HL-60/S4 treated with retinoic acid at 250 ng/mL for 4 days and 3 days (cell line): Measurements from ENCODE around the gene BMAL1.
"Not testable (repeated sequence)": the region's sequence is repeated elsewhere in the genome, so short reads cannot be mapped to it uniquely, and the experiment has no call there.

Source experiments
- in situ Hi-C: fragments of 300-500 bp; cut with MboI; formaldehyde crosslinking; loops from 2 replicates; pipeline ENCODE4 v1.7.0; 2022; ENCODE audit warnings: low sequenced_read_pairs

Gene BMAL1

DNA sequence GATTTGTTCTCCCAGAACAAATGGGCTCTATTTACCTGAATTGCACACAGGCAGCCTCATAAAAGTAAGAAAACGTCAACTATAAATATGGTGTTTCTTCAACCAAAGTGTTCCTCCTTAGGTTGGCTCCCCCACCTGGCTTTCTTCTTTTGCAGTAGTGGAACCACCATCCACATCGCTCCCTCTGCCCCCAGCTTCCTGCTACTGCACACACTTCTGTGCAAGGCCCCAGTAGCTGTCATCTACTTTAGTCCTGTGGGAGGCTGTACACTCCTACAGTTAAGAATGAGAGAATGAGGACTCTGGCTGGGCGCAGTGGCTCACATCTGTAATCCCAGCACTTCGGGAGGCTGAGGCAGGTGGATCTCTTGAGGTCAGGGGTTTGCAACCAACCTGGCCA is 89.5 kb downstream of the BMAL1 start:
- in situ Hi-C loops, result no loop called here

DNA sequence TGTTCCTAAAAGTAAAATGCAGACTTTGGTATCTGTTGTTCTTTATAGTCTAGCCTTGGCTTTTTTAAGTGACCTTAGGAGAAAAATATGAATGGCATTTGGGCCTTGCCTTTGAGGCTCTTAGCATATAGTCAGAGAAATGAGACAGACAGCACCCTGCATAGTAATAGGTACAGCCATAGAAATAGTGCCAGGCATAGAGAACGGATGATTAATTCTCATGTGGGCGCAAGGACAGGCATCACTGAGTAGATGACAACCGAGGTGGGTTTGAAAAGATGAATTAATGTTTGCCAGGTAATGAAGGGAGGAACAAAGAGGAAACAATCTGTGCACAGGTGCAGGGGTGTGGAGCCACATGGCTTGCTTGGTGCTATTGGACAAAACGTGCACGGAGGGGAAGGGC is 90.5 kb downstream of the BMAL1 start:
- in situ Hi-C loops, result no loop called here

- in situ Hi-C loops, result no loop called here
These were observed 95.6 kb downstream of the BMAL1 start for GRCh38 chr11:13373216-13373615.

DNA sequence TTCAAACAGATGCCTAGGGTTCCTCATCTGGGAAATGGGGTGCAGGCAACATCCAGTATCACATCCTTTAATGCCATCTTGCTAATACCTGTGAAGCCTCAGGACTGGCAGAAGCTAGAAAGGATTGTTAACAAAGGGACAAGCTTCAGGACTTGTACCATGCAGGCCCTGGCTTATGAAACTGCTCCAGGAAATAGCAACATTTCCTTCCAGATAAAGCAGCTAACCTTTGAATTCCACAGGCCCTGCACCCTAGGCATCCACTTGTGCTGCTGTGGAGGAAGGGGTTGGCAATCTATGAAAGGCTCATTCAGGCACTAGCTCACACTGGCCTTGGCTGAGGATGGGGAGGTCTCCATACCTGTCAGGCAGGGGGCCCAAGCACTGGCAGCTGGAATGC is 98.2 kb downstream of the BMAL1 start:
- in situ Hi-C loops, result no loop called here

GRCh38 chr11:13376402-13376801 is 98.8 kb downstream of the BMAL1 start:
- in situ Hi-C loops, result no loop called here

DNA sequence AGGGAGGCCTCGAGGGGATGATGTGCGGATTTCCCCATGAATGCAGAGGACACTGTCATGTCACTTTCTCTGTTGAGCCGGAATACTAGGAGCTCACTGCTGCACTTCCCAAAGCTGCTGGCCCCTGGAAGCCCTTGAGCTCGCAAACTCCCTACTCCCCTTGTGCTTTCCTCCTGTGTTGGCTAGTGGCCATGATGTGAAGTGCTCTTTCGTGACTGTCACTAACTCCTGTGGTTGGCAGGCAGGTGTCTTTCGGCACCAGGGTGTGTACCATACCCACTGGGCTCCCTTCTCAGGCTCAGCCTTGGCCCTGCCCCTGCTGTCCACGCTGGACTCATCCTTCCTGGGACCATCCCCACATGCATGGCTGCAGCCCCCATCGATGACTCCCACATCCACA is 99.2 kb downstream of the BMAL1 start:
- in situ Hi-C loops, result no loop called here

DNA sequence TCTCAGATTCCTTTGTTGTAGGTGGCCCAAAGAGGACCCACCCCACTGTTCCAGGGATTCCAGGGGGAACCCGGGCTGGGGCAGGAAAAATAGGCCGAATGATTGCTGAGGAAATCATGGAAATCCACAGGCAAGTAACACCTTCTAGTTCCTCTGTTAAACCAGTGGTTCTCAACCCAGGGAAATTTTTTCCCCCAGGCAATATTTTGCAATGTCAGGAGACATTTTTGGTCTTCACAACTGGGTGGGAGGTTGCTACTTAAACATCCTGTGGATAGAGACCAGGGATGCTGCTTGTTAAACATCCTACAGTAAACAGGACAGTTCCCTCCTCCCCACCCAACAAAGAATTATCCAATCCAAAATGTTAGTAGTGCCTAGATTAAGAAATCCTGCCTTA is 100.7 kb downstream of the BMAL1 start:
- in situ Hi-C loops, result no loop called here

DNA sequence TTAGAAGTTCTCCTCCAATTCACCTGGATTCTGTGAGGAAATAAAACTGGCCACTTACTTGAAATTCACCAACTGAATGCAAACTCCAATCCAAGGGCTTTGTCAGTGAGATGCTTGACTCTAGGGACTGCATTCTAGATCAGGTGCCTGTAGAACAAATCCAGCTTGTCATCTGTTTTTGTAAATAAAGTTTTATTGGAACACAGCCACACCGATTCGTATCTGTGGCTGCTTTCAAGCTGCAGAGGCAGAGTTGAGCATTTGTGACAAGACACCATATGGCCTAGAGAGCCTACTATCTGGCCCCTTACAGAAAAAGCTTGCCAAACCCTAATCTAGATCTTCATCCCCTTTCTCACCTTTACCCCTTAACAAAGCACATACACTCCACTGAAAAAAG is 103.1 kb downstream of the BMAL1 start:
- in situ Hi-C loops, result no loop called here

DNA sequence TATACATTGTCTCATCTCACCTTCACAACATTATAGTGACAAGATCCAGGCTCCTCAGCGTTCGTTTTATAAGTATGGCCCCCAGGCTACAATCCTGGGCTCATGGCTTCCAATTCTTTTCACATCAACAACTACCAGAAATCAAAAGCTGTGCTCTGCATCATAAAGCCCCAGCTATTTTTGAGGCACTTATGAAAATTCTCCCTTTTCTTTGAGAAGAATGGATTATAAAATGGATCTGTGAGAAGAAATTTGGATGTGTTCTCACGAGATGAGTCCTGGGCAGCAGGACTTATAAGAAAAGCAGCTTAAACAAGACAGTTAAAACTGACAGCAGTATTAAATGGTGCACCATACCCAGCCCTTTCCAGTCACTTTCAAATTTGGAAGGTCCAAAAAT is 105.2 kb downstream of the BMAL1 start:
- in situ Hi-C loops, result no loop called here

GRCh38 chr11:13384908-13385640 is 107.5 kb downstream of the BMAL1 start:
- in situ Hi-C loops, result no loop called here

DNA sequence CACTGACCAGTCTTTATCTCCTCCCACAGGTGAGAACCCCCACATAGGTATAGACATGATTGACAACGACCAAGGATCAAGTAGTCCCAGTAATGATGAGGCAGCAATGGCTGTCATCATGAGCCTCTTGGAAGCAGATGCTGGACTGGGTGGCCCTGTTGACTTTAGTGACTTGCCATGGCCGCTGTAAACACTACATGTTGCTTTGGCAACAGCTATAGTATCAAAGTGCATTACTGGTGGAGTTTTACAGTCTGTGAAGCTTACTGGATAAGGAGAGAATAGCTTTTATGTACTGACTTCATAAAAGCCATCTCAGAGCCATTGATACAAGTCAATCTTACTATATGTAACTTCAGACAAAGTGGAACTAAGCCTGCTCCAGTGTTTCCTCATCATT is 109.0 kb downstream of the BMAL1 start:
- in situ Hi-C loops, result no loop called here

GRCh38 chr11:13388741-13389140 is 111.2 kb downstream of the BMAL1 start:
- in situ Hi-C loops, result no loop called here

DNA sequence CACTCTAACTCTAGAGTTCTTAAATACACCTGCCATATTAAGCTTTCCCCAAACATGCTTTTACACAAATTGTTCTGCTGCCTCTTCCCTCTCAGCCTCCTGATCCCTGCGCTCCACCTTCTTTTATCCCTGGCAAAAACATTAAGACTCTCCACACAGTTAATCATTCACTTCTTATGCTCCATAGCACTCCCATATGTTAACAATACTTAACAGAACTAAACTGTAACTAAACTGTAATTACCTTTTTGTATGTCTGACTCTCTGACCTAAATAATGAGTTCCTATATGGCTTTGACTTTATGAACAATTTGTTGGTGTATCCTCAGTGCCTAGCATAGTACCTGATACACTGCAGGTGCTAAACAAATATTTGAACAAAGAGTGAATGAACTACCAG is 113.6 kb downstream of the BMAL1 start:
- in situ Hi-C loops, result no loop called here

DNA sequence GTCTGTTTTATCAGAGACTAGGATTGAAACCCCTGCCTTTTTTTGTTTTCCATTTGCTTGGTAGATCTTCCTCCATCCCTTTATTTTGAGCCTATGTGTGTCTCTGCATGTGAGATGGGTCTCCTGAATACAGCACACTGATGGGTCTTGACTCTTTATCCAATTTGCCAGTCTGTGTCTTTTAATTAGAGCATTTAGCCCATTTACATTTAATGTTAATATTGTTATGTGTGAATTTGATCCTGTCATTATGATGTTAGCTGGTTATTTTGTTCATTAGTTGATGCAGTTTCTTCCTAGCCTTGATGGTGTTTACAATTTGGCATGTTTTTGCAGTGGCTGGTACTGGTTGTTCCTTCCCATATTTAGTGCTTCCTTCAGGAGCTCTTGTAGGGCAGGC is 120.7 kb downstream of the BMAL1 start:
- in situ Hi-C loops, result not testable (repeated sequence)

GRCh38 chr11:13405220-13405619 is 127.6 kb downstream of the BMAL1 start:
- in situ Hi-C loops, result no loop called here

DNA sequence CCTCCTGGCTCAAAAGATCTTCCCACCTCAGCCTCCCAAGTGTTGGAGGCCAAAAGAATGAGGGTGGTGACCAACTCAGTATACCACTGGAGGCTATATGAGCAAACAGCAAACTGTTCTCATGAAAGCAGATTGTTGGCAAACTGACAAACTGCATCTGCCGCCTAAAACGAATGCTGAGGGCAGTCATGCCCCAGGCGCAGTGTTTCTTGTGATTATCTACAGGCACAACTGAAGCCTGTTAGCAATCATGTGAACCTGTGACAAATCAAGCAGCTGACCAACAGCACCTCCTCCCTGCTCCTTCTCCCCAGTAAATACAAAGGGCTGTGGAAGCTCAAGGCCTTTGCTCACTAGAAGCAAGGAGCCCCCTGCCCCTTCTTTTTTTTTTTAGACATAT is 137.6 kb downstream of the BMAL1 start:
- in situ Hi-C loops, result no loop called here

DNA sequence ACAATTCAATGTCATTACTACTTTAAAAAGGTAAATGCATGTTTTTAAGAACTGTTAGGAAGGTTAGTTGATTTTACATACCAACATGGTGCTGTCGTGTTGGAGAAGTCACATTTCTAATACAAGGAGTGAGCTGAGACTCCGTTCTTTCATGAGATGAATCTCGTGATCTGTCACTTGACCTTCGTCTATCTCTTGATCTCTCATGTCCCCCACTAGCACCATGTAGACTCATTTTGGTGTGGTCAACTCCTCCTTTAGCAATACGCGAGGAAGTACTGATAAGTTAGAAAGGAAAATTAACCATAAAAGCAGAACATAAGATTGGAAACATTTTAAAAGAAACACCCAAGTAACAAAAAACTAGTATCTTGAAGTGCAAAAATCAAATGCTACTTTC is 144.0 kb downstream of the BMAL1 start:
- in situ Hi-C loops, result no loop called here

DNA sequence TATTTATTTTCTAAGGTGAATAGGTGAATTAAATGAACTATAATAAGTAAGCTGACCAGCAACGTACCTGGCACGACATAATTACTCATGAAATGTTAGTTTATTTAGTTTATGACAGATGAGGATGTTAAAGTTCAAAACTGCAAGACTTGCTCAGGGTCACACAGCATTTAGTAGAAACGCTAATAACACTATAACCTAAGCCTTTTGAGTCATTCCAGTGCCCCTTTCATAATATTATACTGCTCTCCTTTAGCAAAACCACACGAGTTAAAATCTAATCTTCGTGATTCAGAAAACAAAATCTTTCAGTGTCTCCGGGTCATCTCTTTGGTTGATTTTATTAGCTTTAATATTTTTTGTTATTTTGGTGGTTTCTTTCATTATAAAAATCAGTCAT is 145.8 kb downstream of the BMAL1 start:
- in situ Hi-C loops, result no loop called here

GRCh38 chr11:13427440-13427839 is 149.8 kb downstream of the BMAL1 start:
- in situ Hi-C loops, result no loop called here

DNA sequence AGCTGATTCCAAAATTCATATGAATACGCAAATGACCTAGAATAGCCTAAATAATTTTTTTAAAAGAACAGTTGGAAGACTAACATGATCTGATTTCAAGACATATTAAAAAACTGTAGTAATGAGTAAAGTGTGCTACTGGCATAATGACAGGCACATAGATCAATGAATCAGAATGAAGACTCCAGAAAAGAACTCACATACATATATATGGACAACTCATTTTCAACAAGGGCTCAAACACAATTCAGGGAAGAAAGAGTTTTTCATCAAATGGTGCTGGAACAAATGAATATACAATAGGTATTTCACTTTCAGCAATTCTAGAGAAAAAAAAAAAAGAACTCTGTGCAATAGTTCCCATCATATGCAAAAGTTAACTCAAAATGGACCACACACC is 151.7 kb downstream of the BMAL1 start:
- in situ Hi-C loops, result no loop called here

GRCh38 chr11:13429836-13430235 is 152.2 kb downstream of the BMAL1 start:
- in situ Hi-C loops, result no loop called here

GRCh38 chr11:13433437-13433836 is 155.8 kb downstream of the BMAL1 start:
- in situ Hi-C loops, result no loop called here
